ENCODE results near the gene ARID2. TPM values are rescaled to one million over a fixed set of nuclear protein-coding genes. Genes with fewer than 3 reads are reported as not detected.

The ARID2 gene
- total RNA-seq, 1 experiment from 2014 or later = 64.9 TPM

- H3K4me3 ChIP-seq = no peak overlapping the region
- H3K27ac ChIP-seq = no peak overlapping the region
- no peaks in the 10 kb centered on the region; the same call in 1 of the 2 replicates for H3K9me3 ChIP-seq (replicated peaks)
- H3K27me3 ChIP-seq = no peaks in the 10 kb centered on the region
- H3K36me3 ChIP-seq = peaks cover 31% of the 10 kb centered on the region
- no peaks in the 10 kb centered on the region for H3K4me1 ChIP-seq
- no peak for DNase-seq
Observed at GRCh38 chr12:45886685-45887084, 157.2 kb downstream of the ARID2 start.

- no peaks in the 10 kb centered on the region for H3K4me1 ChIP-seq
- no peaks in the 10 kb centered on the region; the same call in 1 of the 2 replicates for H3K9me3 ChIP-seq (replicated peaks)
- H3K4me3 ChIP-seq = no peak overlapping the region
- no peaks in the 10 kb centered on the region for H3K27me3 ChIP-seq
- peaks cover 35% of the 10 kb centered on the region for H3K36me3 ChIP-seq
- no peak overlapping the region for H3K27ac ChIP-seq
- no peak for DNase-seq
Observed at GRCh38 chr12:45887544-45887943, 158.0 kb downstream of the ARID2 start.

GRCh38 chr12:45890276-45890675, 160.8 kb downstream of the ARID2 start:
- peaks cover 50% of the 10 kb centered on the region for H3K36me3 ChIP-seq
- no peaks in the 10 kb centered on the region for H3K27me3 ChIP-seq
- no peak overlapping the region for H3K27ac ChIP-seq
- no peaks in the 10 kb centered on the region for H3K4me1 ChIP-seq
- no peak overlapping the region for H3K4me3 ChIP-seq
- DNase-seq = no peak
- no peaks in the 10 kb centered on the region; the same call in 1 of the 2 replicates for H3K9me3 ChIP-seq (replicated peaks)

GRCh38 chr12:45893240-45893639, 163.7 kb downstream of the ARID2 start:
- DNase-seq = peak in 1 of 2 experiments; percentile 50
- H3K36me3 ChIP-seq = peaks cover 57% of the 10 kb centered on the region

GRCh38 chr12:45895961-45896360, 166.5 kb downstream of the ARID2 start:
- Histone ChIP-seq H3K27me3 (no peaks in the 10 kb centered on the region), H3K4me3 (no peak overlapping the region), H3K36me3 (peaks cover 74% of the 10 kb centered on the region), H3K27ac (no peak overlapping the region), H3K9me3 (replicated peaks) (no peaks in the 10 kb centered on the region), H3K4me1 (no peaks in the 10 kb centered on the region)
- DNase-seq = no peak

More at GRCh38 chr12:45893240-45893639, 163.7 kb downstream of the ARID2 start:
- Histone ChIP-seq H3K27me3 (no peaks in the 10 kb centered on the region), H3K4me1 (no peaks in the 10 kb centered on the region), H3K4me3 (no peak overlapping the region), H3K9me3 (replicated peaks) (no peaks in the 10 kb centered on the region), H3K27ac (no peak overlapping the region)

- Histone ChIP-seq H3K27ac (no peak overlapping the region), H3K4me1 (no peaks in the 10 kb centered on the region), H3K4me3 (no peak overlapping the region), H3K27me3 (no peaks in the 10 kb centered on the region), H3K36me3 (peaks cover 59% of the 10 kb centered on the region), H3K9me3 (replicated peaks) (no peaks in the 10 kb centered on the region)
- DNase-seq = no peak
Observed at GRCh38 chr12:45898094-45898493, 168.6 kb downstream of the ARID2 start.

- no peaks in the 10 kb centered on the region for H3K4me1 ChIP-seq
- H3K36me3 ChIP-seq = peaks cover 40% of the 10 kb centered on the region
- no peak overlapping the region for H3K4me3 ChIP-seq
- H3K9me3 ChIP-seq (replicated peaks) = no peaks in the 10 kb centered on the region
- no peak overlapping the region for H3K27ac ChIP-seq
- H3K27me3 ChIP-seq = no peaks in the 10 kb centered on the region
- no peak for DNase-seq
Observed at GRCh38 chr12:45907955-45908354, 178.4 kb downstream of the ARID2 start.

- H3K9me3 ChIP-seq (replicated peaks) = no peaks in the 10 kb centered on the region
- no peak overlapping the region for H3K27ac ChIP-seq
- no peaks in the 10 kb centered on the region for H3K27me3 ChIP-seq
- DNase-seq = no peak
- no peaks in the 10 kb centered on the region for H3K4me1 ChIP-seq
- H3K36me3 ChIP-seq = peaks cover 35% of the 10 kb centered on the region
- H3K4me3 ChIP-seq = no peak overlapping the region
Observed at GRCh38 chr12:45909041-45909713, 179.7 kb downstream of the ARID2 start.

GRCh38 chr12:45912774-45913173, 183.3 kb downstream of the ARID2 start:
- no peaks in the 10 kb centered on the region for H3K4me1 ChIP-seq
- no peak overlapping the region for H3K4me3 ChIP-seq
- H3K27ac ChIP-seq = no peak overlapping the region
- H3K9me3 ChIP-seq (replicated peaks) = no peaks in the 10 kb centered on the region
- DNase-seq = no peak
- peaks cover 18% of the 10 kb centered on the region for H3K36me3 ChIP-seq
- no peaks in the 10 kb centered on the region for H3K27me3 ChIP-seq

GRCh38 chr12:45913631-45914030, 184.1 kb downstream of the ARID2 start:
- Histone ChIP-seq H3K27ac (no peak overlapping the region), H3K27me3 (no peaks in the 10 kb centered on the region), H3K4me1 (no peaks in the 10 kb centered on the region), H3K4me3 (no peak overlapping the region), H3K36me3 (peaks cover 14% of the 10 kb centered on the region), H3K9me3 (replicated peaks) (no peaks in the 10 kb centered on the region)
- no peak for DNase-seq

- H3K4me1 ChIP-seq = no peaks in the 10 kb centered on the region
- H3K27me3 ChIP-seq = no peaks in the 10 kb centered on the region
- H3K27ac ChIP-seq = no peak overlapping the region
- DNase-seq = peak in 1 of 2 experiments; percentile 30
- no peak overlapping the region for H3K4me3 ChIP-seq
- H3K36me3 ChIP-seq = peaks cover 14% of the 10 kb centered on the region
- H3K9me3 ChIP-seq (replicated peaks) = no peaks in the 10 kb centered on the region
Observed at GRCh38 chr12:45914090-45914489, 184.6 kb downstream of the ARID2 start.

- H3K4me1 ChIP-seq = no peaks in the 10 kb centered on the region
- no peak overlapping the region for H3K27ac ChIP-seq
- DNase-seq = no peak
- H3K36me3 ChIP-seq = peaks cover 23% of the 10 kb centered on the region
- no peak overlapping the region for H3K4me3 ChIP-seq
- H3K9me3 ChIP-seq (replicated peaks) = no peaks in the 10 kb centered on the region
- H3K27me3 ChIP-seq = no peaks in the 10 kb centered on the region
Observed at GRCh38 chr12:45915405-45915804, 185.9 kb downstream of the ARID2 start.

- H3K4me1 ChIP-seq = no peaks in the 10 kb centered on the region
- DNase-seq = no peak
- no peaks in the 10 kb centered on the region for H3K9me3 ChIP-seq (replicated peaks)
- H3K27ac ChIP-seq = no peak overlapping the region
- peaks cover 53% of the 10 kb centered on the region for H3K36me3 ChIP-seq
- no peak overlapping the region for H3K4me3 ChIP-seq
- H3K27me3 ChIP-seq = no peaks in the 10 kb centered on the region
Observed at GRCh38 chr12:45918818-45919217, 189.3 kb downstream of the ARID2 start.

- no peak overlapping the region for H3K27ac ChIP-seq
- H3K36me3 ChIP-seq = peaks cover 89% of the 10 kb centered on the region
- no peaks in the 10 kb centered on the region for H3K9me3 ChIP-seq (replicated peaks)
- H3K4me3 ChIP-seq = no peak overlapping the region
- DNase-seq = no peak
- H3K27me3 ChIP-seq = no peaks in the 10 kb centered on the region
- H3K4me1 ChIP-seq = no peaks in the 10 kb centered on the region
Observed at GRCh38 chr12:45928309-45928708, 198.8 kb downstream of the ARID2 start.

- Histone ChIP-seq H3K9me3 (replicated peaks) (no peaks in the 10 kb centered on the region), H3K36me3 (peaks cover 77% of the 10 kb centered on the region), H3K27ac (no peak overlapping the region), H3K27me3 (no peaks in the 10 kb centered on the region), H3K4me3 (no peak overlapping the region), H3K4me1 (no peaks in the 10 kb centered on the region)
- no peak for DNase-seq
Observed at GRCh38 chr12:45930369-45930768, 200.9 kb downstream of the ARID2 start.

GRCh38 chr12:45933504-45933903, 204.0 kb downstream of the ARID2 start:
- Histone ChIP-seq H3K27me3 (no peaks in the 10 kb centered on the region), H3K9me3 (replicated peaks) (no peaks in the 10 kb centered on the region), H3K4me3 (no peak overlapping the region), H3K4me1 (no peaks in the 10 kb centered on the region), H3K36me3 (peaks cover 55% of the 10 kb centered on the region), H3K27ac (no peak overlapping the region)
- DNase-seq = no peak

Data from SJCRH30 (cell line).